NT2/D1 (cell line): ENCODE results near the gene CLMN.

ENCODE experiments used
- DNase-seq: peaks from one replicate; pipeline ENCODE4 v3.0.0-alpha.2; 2011; ENCODE audit warnings: low read depth, low spot score
- H3K27me3 ChIP-seq: 2 replicates; pipeline ENCODE4 v1.6.0; 2011; ENCODE audit warnings: mild to moderate bottlenecking; ENCODE audit not compliant: insufficient read length, insufficient read depth
- H3K36me3 ChIP-seq: 2 replicates; pipeline ENCODE4 v1.6.1; 2011; ENCODE audit warnings: mild to moderate bottlenecking, low read length, mixed read lengths; ENCODE audit not compliant: insufficient read depth, insufficient read length
- H3K4me1 ChIP-seq: 2 replicates; pipeline ENCODE4 v1.5.1; 2011; ENCODE audit not compliant: insufficient read depth, insufficient read length
- H3K4me3 ChIP-seq: 2 replicates; pipeline ENCODE4 v1.5.1; 2011; ENCODE audit warnings: low read depth; ENCODE audit not compliant: insufficient read length
- H3K9ac ChIP-seq: 2 replicates; pipeline ENCODE4 v1.6.0; 2011; ENCODE audit warnings: low read depth; ENCODE audit not compliant: insufficient read length
- H3K9me3 ChIP-seq: 2 replicates; pipeline ENCODE4 v1.5.1; 2011; ENCODE audit warnings: mild to moderate bottlenecking, low read length; ENCODE audit not compliant: insufficient read depth
- SUZ12 ChIP-seq: IDR thresholded peaks from 2 replicates; pipeline ENCODE4 v1.6.1; 2011; ENCODE audit not compliant: insufficient read length, insufficient read depth; ENCODE audit errors: extremely low read depth
- YY1 ChIP-seq: IDR thresholded peaks from 2 replicates; pipeline ENCODE4 v1.6.1; 2011; ENCODE audit not compliant: insufficient read length, insufficient read depth
- ZNF274 ChIP-seq: IDR thresholded peaks from 2 replicates; pipeline ENCODE4 v1.6.1; 2011; ENCODE audit warnings: mild to moderate bottlenecking, low read depth, low read length

CLMN gene

DNA sequence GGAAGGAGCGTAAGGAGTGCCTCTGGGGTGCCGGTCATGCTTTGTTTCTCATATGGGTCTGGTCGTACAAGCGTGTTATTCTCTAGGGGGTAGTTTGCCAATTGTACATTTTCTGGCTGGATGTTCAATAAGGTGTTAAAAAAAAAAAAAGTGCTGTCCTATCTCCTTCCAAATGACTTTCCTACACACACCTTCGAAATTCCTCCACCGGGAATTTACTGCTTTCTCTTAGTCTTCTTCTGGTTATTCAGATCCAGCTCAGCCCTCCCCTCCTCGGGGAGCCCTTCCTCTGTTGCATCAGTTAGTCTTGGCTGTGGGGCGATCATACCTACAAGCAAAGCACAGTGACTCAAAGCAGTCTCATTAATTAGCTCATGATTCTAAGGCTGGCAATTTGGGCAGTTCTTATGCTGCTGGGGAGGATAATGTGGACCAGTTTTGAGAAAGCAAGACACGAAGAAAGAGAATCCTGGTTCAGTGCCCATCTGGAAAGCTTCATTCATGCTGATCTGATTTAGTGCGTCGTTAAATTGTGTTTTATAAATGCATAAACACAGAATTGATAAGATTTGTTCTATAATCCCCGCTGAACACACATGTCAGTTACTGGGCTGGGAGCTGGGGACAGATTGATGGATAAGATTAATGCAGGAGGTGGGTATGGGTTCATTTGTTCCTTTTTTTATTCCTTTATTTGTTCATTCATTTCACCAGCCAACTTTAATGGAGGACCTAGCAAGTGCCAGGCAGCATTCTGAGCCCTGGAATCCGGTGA lies 9.2 kb upstream of the CLMN start:
- Histone ChIP-seq H3K4me1 (no peaks in the 10 kb centered on the region), H3K4me3 (no peak overlapping the region), H3K9ac (no peak overlapping the region), H3K9me3 (peaks cover 10% of the 10 kb centered on the region; the same call in 1 of the 2 replicates), H3K36me3 (no peaks in the 10 kb centered on the region), H3K27me3 (peaks cover 3% of the 10 kb centered on the region)
- DNase-seq, result no peak
- TF ChIP-seq SUZ12 (no peak), YY1 (no peak), ZNF274 (no peak)

DNA sequence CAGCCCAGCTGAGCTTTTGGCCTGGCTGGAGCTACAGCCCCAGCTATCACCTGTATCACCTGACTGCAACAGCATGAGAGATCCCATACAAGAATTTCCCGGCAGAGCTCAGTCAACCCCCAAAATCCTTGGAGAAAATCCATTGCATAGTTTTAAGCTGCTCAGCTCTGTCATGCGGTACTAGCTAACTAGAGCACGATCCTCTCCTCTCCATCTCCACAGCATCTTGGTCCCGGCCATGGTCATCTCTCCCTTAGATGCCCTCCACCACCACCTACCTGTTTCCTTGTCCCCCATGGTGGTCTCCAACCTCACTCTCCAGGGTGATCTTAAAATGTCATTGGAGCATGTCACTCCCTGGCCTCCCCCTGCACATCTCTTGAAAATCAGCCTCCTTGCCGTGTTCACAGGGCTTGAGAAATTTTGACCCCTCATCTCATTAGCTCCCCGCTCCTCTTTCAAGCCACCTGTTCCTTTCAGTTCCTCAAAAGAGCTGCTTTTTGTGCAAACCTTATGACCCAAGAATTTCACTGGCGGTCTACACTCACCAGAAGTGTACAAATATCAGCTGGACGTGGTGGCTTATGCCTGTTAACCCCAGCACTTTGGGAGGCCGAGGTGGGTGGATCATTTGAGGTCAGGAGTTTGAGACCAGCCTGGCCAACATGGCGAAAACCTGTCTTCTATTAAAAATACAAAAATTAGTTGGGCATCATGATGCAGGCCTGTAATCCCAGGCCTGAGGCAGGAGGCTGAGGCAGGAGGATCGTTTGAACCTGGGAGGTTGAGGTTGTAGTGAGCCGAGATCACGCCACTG lies 8.1 kb upstream of the CLMN start:
- TF ChIP-seq YY1, result no peak
- no peak for DNase-seq
- Histone ChIP-seq H3K9me3 (peaks cover 10% of the 10 kb centered on the region; the same call in 1 of the 2 replicates), H3K27me3 (peaks cover 3% of the 10 kb centered on the region), H3K4me1 (no peaks in the 10 kb centered on the region), H3K36me3 (no peaks in the 10 kb centered on the region), H3K9ac (no peak overlapping the region), H3K4me3 (no peak overlapping the region)

DNA sequence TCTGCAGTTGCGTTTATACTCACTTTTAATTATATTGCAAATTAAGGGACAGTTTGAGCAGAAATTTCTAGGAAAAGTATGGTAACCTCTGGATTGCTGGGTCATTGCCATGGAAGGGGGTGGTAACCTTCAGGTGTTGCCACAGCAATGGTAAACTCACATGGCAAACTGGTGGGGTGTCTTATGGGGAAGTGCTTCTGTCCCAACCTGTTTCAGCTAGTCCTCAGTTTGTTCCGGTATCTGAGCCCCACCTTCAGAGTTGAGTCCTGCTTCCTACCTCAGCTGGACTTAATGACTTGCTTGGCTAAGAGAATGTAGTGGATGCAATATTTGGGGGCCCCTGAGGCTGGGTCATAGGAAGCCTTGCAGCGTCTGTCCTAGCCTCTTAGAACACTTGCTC lies 7.3 kb upstream of the CLMN start:
- Histone ChIP-seq H3K9ac (no peak overlapping the region), H3K4me1 (no peaks in the 10 kb centered on the region), H3K27me3 (peaks cover 3% of the 10 kb centered on the region), H3K36me3 (no peaks in the 10 kb centered on the region), H3K9me3 (peaks cover 10% of the 10 kb centered on the region; the same call in 1 of the 2 replicates), H3K4me3 (no peak overlapping the region)
- no peak for DNase-seq
- no peak for TF ChIP-seq YY1
- no peak for TF ChIP-seq SUZ12
- no peak for TF ChIP-seq ZNF274

DNA sequence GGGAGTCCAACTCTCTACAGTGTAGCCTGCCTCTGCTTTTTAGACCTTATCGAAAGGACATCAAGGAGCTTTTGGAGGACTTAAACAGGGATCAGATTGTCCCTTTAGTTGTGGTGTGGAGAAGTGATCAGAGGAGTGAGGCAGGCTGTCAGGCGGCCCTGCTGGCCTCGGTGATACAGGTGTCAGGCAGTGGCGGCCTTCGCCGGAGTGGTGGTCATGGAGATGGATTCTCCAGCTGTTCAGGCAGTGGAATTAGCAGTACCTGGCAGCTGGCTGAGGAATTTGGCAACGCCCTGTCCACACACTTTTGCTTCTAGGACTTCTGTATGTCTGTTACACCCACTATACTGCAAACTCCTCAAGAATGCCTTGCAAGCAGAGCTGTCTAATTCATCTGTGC lies 4.2 kb upstream of the CLMN start:
- peaks cover 10% of the 10 kb centered on the region; the same call in 1 of the 2 replicates for H3K9me3 ChIP-seq
- no peaks in the 10 kb centered on the region for H3K36me3 ChIP-seq
- no peaks in the 10 kb centered on the region for H3K4me1 ChIP-seq
- peaks cover 3% of the 10 kb centered on the region for H3K27me3 ChIP-seq
- no peak overlapping the region for H3K4me3 ChIP-seq
- TF ChIP-seq SUZ12 (no peak), YY1 (no peak), ZNF274 (no peak)
- no peak for DNase-seq
- no peak overlapping the region for H3K9ac ChIP-seq

DNA sequence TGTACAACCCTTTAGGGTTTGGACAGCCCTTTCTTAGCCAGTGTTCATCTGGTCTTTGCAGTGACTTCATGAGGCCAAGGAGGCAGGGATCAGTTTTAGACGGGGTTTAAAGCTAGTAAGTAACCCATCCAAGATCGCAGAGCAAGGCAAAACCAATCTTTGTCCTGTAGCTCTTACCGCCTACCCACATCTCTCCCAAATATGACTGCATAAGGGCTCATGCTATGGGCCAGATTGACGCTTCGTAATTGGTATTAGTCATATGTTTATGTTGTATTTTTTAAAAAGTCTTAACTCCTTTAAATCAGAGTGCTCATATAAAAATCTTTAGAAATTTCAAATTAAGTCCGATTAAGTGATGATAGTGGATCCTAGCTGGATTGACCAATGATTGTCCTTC lies 3.7 kb upstream of the CLMN start:
- no peak for DNase-seq
- Histone ChIP-seq H3K4me1 (no peaks in the 10 kb centered on the region), H3K4me3 (no peak overlapping the region), H3K36me3 (no peaks in the 10 kb centered on the region), H3K27me3 (peaks cover 6% of the 10 kb centered on the region), H3K9ac (no peak overlapping the region), H3K9me3 (peaks cover 10% of the 10 kb centered on the region; the same call in 1 of the 2 replicates)
- TF ChIP-seq ZNF274 (no peak), YY1 (no peak), SUZ12 (no peak)

DNA sequence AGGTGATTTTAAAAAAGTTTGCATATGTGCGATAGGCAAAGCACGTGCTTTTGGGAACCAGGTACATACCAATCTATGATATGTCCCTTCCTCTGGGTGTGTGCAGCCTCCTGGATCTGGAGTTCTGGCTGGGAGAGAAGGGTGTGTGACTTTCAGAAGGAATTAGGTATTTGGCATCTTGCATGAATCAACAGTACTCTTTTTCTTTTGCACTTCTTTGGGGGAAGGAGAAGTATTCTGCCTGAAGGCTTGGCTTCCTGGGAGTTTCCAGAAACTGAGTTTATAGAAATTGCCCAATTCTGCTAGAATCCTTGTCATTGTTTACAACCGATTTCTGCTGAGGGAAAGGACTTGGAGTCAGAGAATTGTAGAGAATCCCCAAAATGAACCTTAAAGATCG lies 2.9 kb upstream of the CLMN start:
- Histone ChIP-seq H3K9me3 (peaks cover 10% of the 10 kb centered on the region; the same call in 1 of the 2 replicates), H3K4me3 (no peak overlapping the region), H3K4me1 (no peaks in the 10 kb centered on the region), H3K36me3 (no peaks in the 10 kb centered on the region), H3K9ac (no peak overlapping the region), H3K27me3 (peaks cover 8% of the 10 kb centered on the region)
- TF ChIP-seq YY1, result no peak
- TF ChIP-seq ZNF274, result no peak
- TF ChIP-seq SUZ12, result no peak
- no peak for DNase-seq

DNA sequence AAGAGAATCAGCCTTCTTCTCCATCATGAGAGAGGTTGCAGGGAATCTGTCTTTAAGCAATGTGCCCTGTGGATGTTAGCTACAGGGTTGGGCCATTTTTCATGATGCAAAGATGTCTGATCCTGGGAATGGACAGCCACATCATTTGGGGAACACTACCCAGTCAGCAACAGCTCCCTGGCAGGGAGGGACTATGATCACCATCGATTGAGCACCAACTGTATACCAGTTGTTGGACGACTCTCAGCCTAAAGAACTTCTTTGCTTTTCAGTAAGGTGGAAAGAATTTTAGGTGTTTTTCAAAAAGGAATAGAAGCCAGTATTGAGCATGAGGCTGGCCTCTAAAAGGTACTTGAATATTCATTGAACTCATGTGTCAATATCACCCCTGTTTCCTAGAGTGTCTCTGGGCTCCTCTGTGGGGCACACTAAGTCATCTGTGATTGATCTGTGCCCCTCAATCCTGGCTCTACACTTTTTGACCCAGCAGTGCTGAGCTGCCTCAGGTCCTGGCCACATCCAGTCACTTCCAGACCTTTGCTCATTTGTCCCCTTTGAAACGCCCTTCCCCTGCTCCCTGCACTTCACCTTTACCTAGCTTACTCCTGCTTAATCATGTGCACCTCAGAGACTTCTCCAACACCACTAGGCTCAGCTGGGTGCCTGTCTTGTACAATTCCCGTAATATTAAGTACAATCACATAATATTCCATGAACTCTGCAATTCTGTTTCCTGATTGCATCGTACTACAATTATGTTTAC lies 2.2 kb upstream of the CLMN start:
- H3K4me1 ChIP-seq, result no peaks in the 10 kb centered on the region
- no peak overlapping the region for H3K9ac ChIP-seq
- TF ChIP-seq SUZ12, result no peak
- no peak for TF ChIP-seq YY1
- TF ChIP-seq ZNF274, result no peak
- H3K36me3 ChIP-seq, result no peaks in the 10 kb centered on the region
- peaks cover 8% of the 10 kb centered on the region for H3K27me3 ChIP-seq
- H3K4me3 ChIP-seq, result no peak overlapping the region
- no peak for DNase-seq
- peaks cover 6% of the 10 kb centered on the region; the same call in 1 of the 2 replicates for H3K9me3 ChIP-seq
